Esophagus muscularis mucosa (tissue), 4 donors: Measurements from ENCODE around the gene PRDM15. TPM values are rescaled to one million over a fixed set of nuclear protein-coding genes. Genes with fewer than 3 reads are reported as not detected.

Experiments
- DNase-seq: peaks from one replicate; pipeline ENCODE4 v3.0.0-alpha.2; 2017; ENCODE audit errors: extremely low spot score
- H3K27ac ChIP-seq, 4 donors: fragments of 200-600 bp; sonication (generic); replicated peaks in 1 of 4; 1 replicate in 3 of 4; 2 replicates in 1 of 4; pipeline ENCODE4 v1.5.1; 2016 to 2019; ENCODE audit warnings: mild to moderate bottlenecking in 1 of 4
- H3K27me3 ChIP-seq, 4 donors: fragments of 200-600 bp; sonication (generic); one replicate each; pipeline versions ENCODE4 v1.5.1 to v1.6.0; 2016 to 2019
- H3K36me3 ChIP-seq, 4 donors: fragments of 200-600 bp; sonication (generic); one replicate each; pipeline ENCODE4 v1.5.1; 2016 to 2019
- H3K4me1 ChIP-seq, 4 donors: fragments of 200-600 bp; sonication (generic); one replicate each; pipeline ENCODE4 v1.5.1; 2016 to 2019
- H3K4me3 ChIP-seq, 4 donors: fragments of 200-600 bp; sonication (generic); 1 replicate in 2 of 4; 2 replicates in 2 of 4; pipeline ENCODE4 v1.5.1; 2016 to 2019; ENCODE audit warnings: mild to moderate bottlenecking in 4 of 4, moderate library complexity in 1 of 4
- H3K9me3 ChIP-seq, 4 donors: fragments of 200-600 bp; sonication (generic); 1 replicate in 3 of 4; 2 replicates in 1 of 4; pipeline ENCODE4 v1.5.1; 2016 to 2019
- EP300 ChIP-seq: sonication (generic); formaldehyde crosslinking; IDR thresholded peaks from one replicate; pipeline ENCODE4 v1.6.1; 2017; ENCODE audit warnings: antibody characterized with exemption
- POLR2A ChIP-seq: fragments of 450-650 bp; IDR thresholded peaks from one replicate; pipeline ENCODE4 v1.6.1; 2017; ENCODE audit warnings: antibody characterized with exemption, moderate library complexity, mild to moderate bottlenecking, low read depth
- POLR2AphosphoS5 ChIP-seq, 2 donors: sonication (generic); formaldehyde crosslinking; IDR thresholded peaks; one replicate each; pipeline ENCODE4 v1.6.1; 2017; ENCODE audit warnings: antibody characterized with exemption in 2 of 2
- WGBS: methylation state at CpG from one replicate; pipeline ENCODE4 v1.1.5; 2018; 5-methylcytosine and 5-hydroxymethylcytosine counted together
- intact Hi-C: fragments of 100-400 bp; cut with DNase I; formaldehyde crosslinking; loops from one replicate; pipeline ENCODE4 v1.15.1; 2023
- total RNA-seq, 4 donors: library from RNA; depleted of rRNA; stranded (reverse); fragments of >200 nt; gene quantifications; one replicate each; pipeline versions ENCODE4 v1.1.0 to v1.2.1, GENCODE V29; 2016
- TF ChIP-seq, protein P1 (sequence below), 3 experiments: fragments of 200-600 bp in 2 of 3; fragments of 450-650 bp in 1 of 3; sonication (generic) in 2 of 3; IDR thresholded peaks; one replicate each; pipeline ENCODE4 v1.5.1; 2017 to 2019; ENCODE audit warnings: antibody characterized with exemption in 3 of 3, mild to moderate bottlenecking in 2 of 3, moderate library complexity in 1 of 3

PRDM15 gene
- total RNA-seq, 4 donors from 2014 or later: 5.0 to 6.3 (median 5.4) TPM

DNA sequence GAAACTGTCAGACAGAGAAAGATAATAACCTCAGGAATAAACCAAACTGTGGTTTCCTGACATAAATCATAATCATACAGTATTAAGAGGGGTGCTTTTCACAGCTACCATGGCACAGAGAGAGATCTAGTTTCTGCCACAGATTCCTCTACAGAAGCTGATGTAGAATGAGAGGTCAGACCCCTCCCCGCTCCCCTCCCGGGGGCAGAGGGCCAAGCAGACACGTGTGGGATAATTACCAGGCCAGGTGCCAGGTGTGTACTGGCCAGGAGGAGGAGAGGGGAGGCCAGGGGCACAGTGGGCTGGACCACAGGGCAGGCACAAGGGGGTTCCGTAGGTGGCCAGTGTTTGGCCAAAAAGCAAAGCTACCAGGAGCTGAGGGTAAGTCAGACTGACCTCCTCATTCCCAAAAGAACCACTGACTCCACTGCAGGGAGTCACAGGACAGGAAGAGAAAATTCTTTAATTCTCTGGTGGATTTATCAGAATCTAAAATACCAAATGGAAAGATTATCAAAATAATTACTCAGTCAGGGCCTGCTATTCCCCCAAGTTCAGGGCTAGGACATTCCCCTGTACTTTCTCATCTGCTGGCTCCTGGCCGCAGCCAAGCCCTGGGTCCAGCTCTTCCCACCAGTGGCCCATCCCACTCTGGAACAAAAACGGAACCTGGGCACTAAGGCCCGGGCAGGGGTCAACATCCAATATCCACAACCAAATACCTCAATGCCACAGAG lies 44.7 kb upstream of the PRDM15 start:
- Histone ChIP-seq H3K27me3 (no peaks in the 10 kb centered on the region), H3K36me3 (peaks cover 0 to 9% (median under 1%) of the 10 kb centered on the region in 4 donors), H3K9me3 (no peaks in the 10 kb centered on the region), H3K4me1 (peaks cover 33 to 69% (median 38%) of the 10 kb centered on the region in 4 donors), H3K4me3 (peak overlapping the region; percentile 4 to 19 (median 14)), H3K27ac (peak overlapping the region; percentile 67 to 84 (median 76))
- DNase-seq: no peak
- TF ChIP-seq, protein P1, sequence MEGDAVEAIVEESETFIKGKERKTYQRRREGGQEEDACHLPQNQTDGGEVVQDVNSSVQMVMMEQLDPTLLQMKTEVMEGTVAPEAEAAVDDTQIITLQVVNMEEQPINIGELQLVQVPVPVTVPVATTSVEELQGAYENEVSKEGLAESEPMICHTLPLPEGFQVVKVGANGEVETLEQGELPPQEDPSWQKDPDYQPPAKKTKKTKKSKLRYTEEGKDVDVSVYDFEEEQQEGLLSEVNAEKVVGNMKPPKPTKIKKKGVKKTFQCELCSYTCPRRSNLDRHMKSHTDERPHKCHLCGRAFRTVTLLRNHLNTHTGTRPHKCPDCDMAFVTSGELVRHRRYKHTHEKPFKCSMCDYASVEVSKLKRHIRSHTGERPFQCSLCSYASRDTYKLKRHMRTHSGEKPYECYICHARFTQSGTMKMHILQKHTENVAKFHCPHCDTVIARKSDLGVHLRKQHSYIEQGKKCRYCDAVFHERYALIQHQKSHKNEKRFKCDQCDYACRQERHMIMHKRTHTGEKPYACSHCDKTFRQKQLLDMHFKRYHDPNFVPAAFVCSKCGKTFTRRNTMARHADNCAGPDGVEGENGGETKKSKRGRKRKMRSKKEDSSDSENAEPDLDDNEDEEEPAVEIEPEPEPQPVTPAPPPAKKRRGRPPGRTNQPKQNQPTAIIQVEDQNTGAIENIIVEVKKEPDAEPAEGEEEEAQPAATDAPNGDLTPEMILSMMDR (IDR thresholded peaks at IDR 0.05): no peak
- no peak for TF ChIP-seq EP300
- TF ChIP-seq POLR2AphosphoS5 (IDR thresholded peaks at IDR 0.05): peak in 1 of 2 donors; percentile 36
- no peak for TF ChIP-seq POLR2A
- intact Hi-C loops: no loop called here
- WGBS: 57% methylated on average over 6 of the region's 7 CpGs

DNA sequence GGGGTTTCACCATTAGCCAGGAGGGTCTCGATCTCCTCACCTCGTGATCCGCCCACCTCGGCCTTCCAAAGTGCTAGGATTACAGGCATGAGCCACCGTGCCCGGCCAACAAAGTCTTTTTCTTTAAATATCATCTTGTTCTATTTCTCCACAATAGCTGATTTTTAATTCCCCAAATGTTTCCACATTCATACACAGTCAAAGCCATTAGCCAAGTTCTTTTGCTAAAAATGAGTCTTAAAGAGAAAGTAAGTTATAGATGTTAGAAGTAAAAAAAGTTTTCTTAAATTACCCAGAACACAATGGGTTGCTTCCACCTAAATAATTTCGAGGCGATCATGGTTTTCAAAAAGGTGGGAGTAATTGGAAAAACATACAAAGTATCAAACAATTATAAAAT lies 44.0 kb upstream of the PRDM15 start:
- TF ChIP-seq EP300: no peak
- H3K4me3 ChIP-seq: peak overlapping the region in 3 of 4 donors; percentile 4 to 19 (median 18)
- intact Hi-C loops: no loop called here
- DNase-seq: no peak
- H3K36me3 ChIP-seq: peaks cover 0 to 15% (median 7%) of the 10 kb centered on the region in 4 donors
- H3K27me3 ChIP-seq: no peaks in the 10 kb centered on the region
- peaks cover 33 to 63% (median 38%) of the 10 kb centered on the region in 4 donors for H3K4me1 ChIP-seq
- H3K9me3 ChIP-seq: no peaks in the 10 kb centered on the region
- H3K27ac ChIP-seq: peak overlapping the region; percentile 67 to 84 (median 76)
- 75% methylated on average over 8 of the region's 8 CpGs for WGBS

DNA sequence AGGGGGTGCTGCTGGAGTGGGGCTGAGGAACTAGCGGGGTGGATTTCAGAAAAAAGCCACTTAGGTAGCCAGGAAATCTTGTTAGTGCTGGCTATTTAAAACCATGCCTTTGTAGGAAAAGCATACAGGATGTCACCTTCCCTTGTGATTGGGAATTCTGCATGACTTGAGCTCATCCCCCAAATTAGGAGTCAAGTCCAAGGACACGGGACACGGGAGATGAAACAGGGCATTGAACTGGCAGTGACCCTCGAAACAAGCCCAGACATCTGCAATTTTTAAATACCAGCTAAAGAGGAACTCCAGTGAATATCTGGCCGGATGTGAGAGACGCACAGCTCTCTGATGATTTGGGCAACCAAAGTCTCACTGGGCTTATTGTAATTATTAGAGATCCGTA lies 41.9 kb upstream of the PRDM15 start:
- H3K4me3 ChIP-seq: no peak overlapping the region
- no peaks in the 10 kb centered on the region for H3K27me3 ChIP-seq
- H3K4me1 ChIP-seq: peaks cover 18 to 43% (median 24%) of the 10 kb centered on the region in 4 donors
- intact Hi-C loops: no loop called here
- peaks cover 11 to 37% (median 25%) of the 10 kb centered on the region in 4 donors for H3K36me3 ChIP-seq
- no peaks in the 10 kb centered on the region for H3K9me3 ChIP-seq
- no peak for DNase-seq
- H3K27ac ChIP-seq: no peak overlapping the region
- 66% methylated on average over 7 of the region's 7 CpGs for WGBS
- TF ChIP-seq EP300: no peak
- TF ChIP-seq POLR2AphosphoS5 (IDR thresholded peaks at IDR 0.05): no peak
- no peak for TF ChIP-seq POLR2A
- TF ChIP-seq, protein P1 (IDR thresholded peaks at IDR 0.05): no peak

DNA sequence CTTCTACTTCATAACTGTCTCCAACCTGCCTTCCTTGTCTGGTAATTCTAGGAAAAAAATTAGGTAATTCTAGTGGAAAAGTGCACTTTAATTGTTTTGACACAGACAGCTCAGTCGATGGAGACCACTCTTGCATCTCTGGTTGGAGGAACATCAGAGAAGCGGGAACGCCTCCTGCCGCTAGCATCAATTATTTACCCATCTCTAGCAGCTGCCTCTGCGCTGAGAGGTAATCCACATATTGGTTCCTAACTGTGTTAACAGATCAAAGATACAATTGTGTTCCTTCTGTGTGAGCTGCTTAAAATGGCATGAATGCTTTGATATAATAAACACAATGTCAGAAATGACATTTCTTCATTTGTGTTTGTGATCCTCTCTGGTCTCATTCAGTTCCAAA lies 41.3 kb upstream of the PRDM15 start:
- no peaks in the 10 kb centered on the region for H3K9me3 ChIP-seq
- no peaks in the 10 kb centered on the region for H3K27me3 ChIP-seq
- WGBS: 90% methylated on average over 5 of the region's 5 CpGs
- peaks cover 12 to 37% (median 19%) of the 10 kb centered on the region in 4 donors for H3K4me1 ChIP-seq
- intact Hi-C loops: no loop called here
- TF ChIP-seq, protein P1 (IDR thresholded peaks at IDR 0.05): no peak
- TF ChIP-seq POLR2A (no peak), POLR2AphosphoS5 (IDR thresholded peaks at IDR 0.05) (no peak), EP300 (no peak)
- DNase-seq: no peak
- no peak overlapping the region for H3K27ac ChIP-seq
- H3K36me3 ChIP-seq: peaks cover 11 to 42% (median 28%) of the 10 kb centered on the region in 4 donors
- no peak overlapping the region for H3K4me3 ChIP-seq

DNA sequence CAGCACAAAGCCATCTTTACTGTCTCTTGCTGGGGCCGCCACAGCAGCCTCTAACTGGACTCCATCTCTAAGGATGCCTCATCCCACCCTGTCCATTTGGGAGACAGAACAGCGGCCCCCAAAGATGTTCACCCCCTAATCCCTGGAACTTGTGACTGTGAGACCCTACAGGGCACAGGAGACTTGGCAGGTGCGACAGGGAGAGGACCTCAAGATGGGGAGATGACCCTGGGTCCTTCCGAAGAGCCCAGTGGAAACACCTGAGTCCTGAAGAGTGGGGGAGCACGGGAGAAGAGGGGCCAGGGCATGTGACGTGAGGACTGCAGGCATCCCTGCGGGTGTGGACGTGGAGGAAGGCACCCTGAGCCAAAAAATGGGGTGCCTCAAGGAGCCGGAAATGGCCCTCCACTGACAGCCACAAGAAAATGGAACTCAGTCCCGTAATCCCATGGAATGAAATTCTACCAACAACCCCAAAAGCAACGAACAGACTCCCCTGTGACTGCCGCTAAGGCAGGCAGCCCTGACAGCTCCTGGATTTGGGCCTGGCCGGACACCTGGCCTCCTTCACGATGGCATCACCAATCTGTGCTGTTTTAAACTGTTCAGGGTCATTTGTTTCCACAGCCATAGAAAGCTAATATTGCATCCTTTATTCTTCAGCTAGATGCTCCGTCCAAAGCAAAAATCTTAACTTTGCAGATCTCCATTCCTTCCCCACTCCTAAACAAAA lies 40.7 kb upstream of the PRDM15 start:
- H3K27ac ChIP-seq: no peak overlapping the region
- intact Hi-C loops: no loop called here
- DNase-seq: no peak
- H3K4me1 ChIP-seq: peaks cover 7 to 31% (median 14%) of the 10 kb centered on the region in 4 donors
- WGBS: 95% methylated on average over 14 of the region's 15 CpGs
- TF ChIP-seq, protein P1 (IDR thresholded peaks at IDR 0.05): no peak
- TF ChIP-seq EP300 (no peak), POLR2AphosphoS5 (IDR thresholded peaks at IDR 0.05) (no peak), POLR2A (no peak)
- no peak overlapping the region for H3K4me3 ChIP-seq
- H3K36me3 ChIP-seq: peaks cover 11 to 49% (median 31%) of the 10 kb centered on the region in 4 donors
- no peaks in the 10 kb centered on the region for H3K9me3 ChIP-seq
- H3K27me3 ChIP-seq: no peaks in the 10 kb centered on the region
